Osteocyte (in vitro differentiated cells): Measurements from ENCODE around the gene UBASH3A. TPM values are rescaled to one million over a fixed set of nuclear protein-coding genes. Genes with fewer than 3 reads are reported as not detected.

Source experiments
- DNase-seq: peaks from one replicate; pipeline ENCODE4 v3.0.0; 2021; ENCODE audit warnings: mixed read lengths; ENCODE audit not compliant: unreplicated experiment; ENCODE audit errors: extremely low spot score
- H3K27ac Mint-ChIP-seq: one replicate; pipeline ENCODE4 v1.8.0; 2021; ENCODE audit warnings: mild to moderate bottlenecking, mixed read lengths; ENCODE audit not compliant: unreplicated experiment
- H3K27me3 Mint-ChIP-seq: one replicate; pipeline ENCODE4 v1.8.0; 2021; ENCODE audit warnings: mixed read lengths; ENCODE audit not compliant: unreplicated experiment
- H3K36me3 Mint-ChIP-seq: one replicate; pipeline ENCODE4 v1.8.0; 2021; ENCODE audit warnings: mixed read lengths; ENCODE audit not compliant: unreplicated experiment
- H3K4me1 Mint-ChIP-seq: one replicate; pipeline ENCODE4 v1.8.0; 2021; ENCODE audit warnings: mixed read lengths; ENCODE audit not compliant: unreplicated experiment
- H3K4me3 Mint-ChIP-seq: one replicate; pipeline ENCODE4 v1.8.0; 2021; ENCODE audit warnings: mild to moderate bottlenecking, moderate library complexity, mixed read lengths; ENCODE audit not compliant: unreplicated experiment
- H3K9me3 Mint-ChIP-seq: one replicate; pipeline ENCODE4 v1.8.0; 2021; ENCODE audit warnings: mixed read lengths; ENCODE audit not compliant: unreplicated experiment
- CTCF ChIP-seq: fragments of 200-600 bp; sonication (generic); IDR thresholded peaks from 2 replicates; pipeline ENCODE4 v1.5.0; 2021; ENCODE audit warnings: antibody characterized with exemption, mild to moderate bottlenecking, moderate library complexity
- total RNA-seq: library from RNA; stranded (reverse); gene quantifications from 2 replicates; pipeline ENCODE4 v1.2.1, GENCODE V29; 2021

Gene UBASH3A
- total RNA-seq, 1 donor from 2014 or later, result not detected

- H3K4me1 Mint-ChIP-seq, result peaks cover 25% of the 10 kb centered on the region
- DNase-seq, result no peak
- H3K27me3 Mint-ChIP-seq, result peaks cover 2% of the 10 kb centered on the region
- H3K4me3 Mint-ChIP-seq, result no peak overlapping the region
- no peaks in the 10 kb centered on the region for H3K9me3 Mint-ChIP-seq
- H3K27ac Mint-ChIP-seq, result no peak overlapping the region
- no peaks in the 10 kb centered on the region for H3K36me3 Mint-ChIP-seq
- TF ChIP-seq CTCF, result no peak
These were observed 49.7 kb downstream of the UBASH3A start for GRCh38 chr21:42453224-42453985.

GRCh38 chr21:42453986-42454570 lies 50.4 kb downstream of the UBASH3A start:
- DNase-seq, result no peak
- Mint-ChIP-seq H3K36me3 (no peaks in the 10 kb centered on the region), H3K4me3 (no peak overlapping the region), H3K27ac (no peak overlapping the region), H3K27me3 (peaks cover 2% of the 10 kb centered on the region), H3K4me1 (peaks cover 25% of the 10 kb centered on the region), H3K9me3 (no peaks in the 10 kb centered on the region)
- TF ChIP-seq CTCF, result no peak

- H3K9me3 Mint-ChIP-seq, result no peaks in the 10 kb centered on the region
- no peak for DNase-seq
- H3K4me1 Mint-ChIP-seq, result peaks cover 24% of the 10 kb centered on the region
- TF ChIP-seq CTCF, result no peak
- H3K4me3 Mint-ChIP-seq, result no peak overlapping the region
- no peaks in the 10 kb centered on the region for H3K36me3 Mint-ChIP-seq
- H3K27ac Mint-ChIP-seq, result no peak overlapping the region
- H3K27me3 Mint-ChIP-seq, result peaks cover 2% of the 10 kb centered on the region
These were observed 51.1 kb downstream of the UBASH3A start for GRCh38 chr21:42454786-42455185.

GRCh38 chr21:42455196-42455595 lies 51.5 kb downstream of the UBASH3A start:
- Mint-ChIP-seq H3K9me3 (no peaks in the 10 kb centered on the region), H3K27ac (no peak overlapping the region)

More at GRCh38 chr21:42455196-42455595, 51.5 kb downstream of the UBASH3A start:
- peaks cover 20% of the 10 kb centered on the region for H3K4me1 Mint-ChIP-seq
- no peaks in the 10 kb centered on the region for H3K36me3 Mint-ChIP-seq
- peaks cover 2% of the 10 kb centered on the region for H3K27me3 Mint-ChIP-seq
- DNase-seq, result no peak
- no peak overlapping the region for H3K4me3 Mint-ChIP-seq
- TF ChIP-seq CTCF, result no peak
